Natural killer cell (primary cell): ENCODE measurements around the gene MRPL48. TPM values are rescaled to one million over a fixed set of nuclear protein-coding genes. Genes with fewer than 3 reads are reported as not detected.

ENCODE experiments used
- ATAC-seq, 3 donors: fragments of 150-1000 bp in 2 of 3; fragments of 200-7000 bp in 1 of 3; cut with Tn5 transposase; 1 replicate in 1 of 3; 2 replicates in 2 of 3; pipeline ENCODE4 v1.10.0; 2021; ENCODE audit warnings: mild to moderate bottlenecking in 2 of 3, moderate library complexity in 2 of 3
- DNase-seq, 2 donors: peaks; one replicate each; pipeline versions ENCODE4 v3.0.0 to v3.0.0-alpha.2; 2013 to 2021; ENCODE audit warnings: mixed read lengths in 1 of 2
- H3K27ac ChIP-seq: one replicate; pipeline ENCODE4 v1.5.1; 2013; ENCODE audit warnings: mild to moderate bottlenecking, low read length
- H3K27me3 ChIP-seq: one replicate; pipeline ENCODE4 v1.6.1; 2013; ENCODE audit warnings: low read length; ENCODE audit not compliant: control insufficient read depth, insufficient read depth
- H3K36me3 ChIP-seq: one replicate; pipeline ENCODE4 v1.6.1; 2013; ENCODE audit warnings: low read length; ENCODE audit not compliant: control insufficient read depth, insufficient read depth
- H3K4me1 ChIP-seq: one replicate; pipeline ENCODE4 v1.6.1; 2013; ENCODE audit warnings: low read length; ENCODE audit not compliant: control insufficient read depth, insufficient read depth
- H3K4me3 ChIP-seq: one replicate; pipeline ENCODE4 v1.5.1; 2013; ENCODE audit warnings: low read length
- H3K9me3 ChIP-seq: one replicate; pipeline ENCODE4 v1.6.1; 2013; ENCODE audit warnings: low read length; ENCODE audit not compliant: control insufficient read depth, insufficient read depth
- H3K27ac Mint-ChIP-seq, 2 donors: one replicate each; pipeline ENCODE4 v1.8.0; 2022; ENCODE audit warnings: mild to moderate bottlenecking in 2 of 2, mixed read lengths in 2 of 2, moderate library complexity in 1 of 2
- H3K27me3 Mint-ChIP-seq, 2 donors: one replicate each; pipeline ENCODE4 v1.8.0; 2022; ENCODE audit warnings: low read depth in 2 of 2, mixed read lengths in 2 of 2
- H3K36me3 Mint-ChIP-seq: one replicate; pipeline ENCODE4 v1.8.0; 2022; ENCODE audit warnings: mixed read lengths
- H3K4me1 Mint-ChIP-seq, 2 donors: one replicate each; pipeline ENCODE4 v1.8.0; 2022; ENCODE audit warnings: mixed read lengths in 2 of 2
- H3K4me3 Mint-ChIP-seq: one replicate; pipeline ENCODE4 v1.8.0; 2022; ENCODE audit warnings: mild to moderate bottlenecking, moderate library complexity, mixed read lengths
- H3K9me3 Mint-ChIP-seq, 2 donors: one replicate each; pipeline ENCODE4 v1.8.0; 2022; ENCODE audit warnings: mixed read lengths in 2 of 2
- WGBS: methylation state at CpG from one replicate; pipeline ENCODE4 v1.1.7; 2013; ENCODE audit warnings: missing lambda C conversion rate; ENCODE audit not compliant: insufficient coverage; 5-methylcytosine and 5-hydroxymethylcytosine counted together
- intact Hi-C: fragments of 100-400 bp; cut with micrococcal nuclease; formaldehyde crosslinking; loops from one replicate; pipeline ENCODE4 v1.14.2; 2022
- total RNA-seq, 4 donors: library from RNA; stranded (reverse); fragments of 120-200 nt in 1 of 4; gene quantifications; one replicate each; pipeline versions ENCODE4 v1.2.3 to v1.2.4, GENCODE V29; 2013 to 2022
- TF ChIP-seq, protein P1 (sequence below): fragments of 200-600 bp; IDR thresholded peaks from one replicate; pipeline ENCODE4 v1.8.0; 2022; ENCODE audit warnings: antibody characterized with exemption

The MRPL48 gene
- total RNA-seq, 3 donors from 2014 or later (not counting 1 experiment from before 2014, with no cell fraction given) = 19.5 to 24.9 (median 21.2) TPM

DNA sequence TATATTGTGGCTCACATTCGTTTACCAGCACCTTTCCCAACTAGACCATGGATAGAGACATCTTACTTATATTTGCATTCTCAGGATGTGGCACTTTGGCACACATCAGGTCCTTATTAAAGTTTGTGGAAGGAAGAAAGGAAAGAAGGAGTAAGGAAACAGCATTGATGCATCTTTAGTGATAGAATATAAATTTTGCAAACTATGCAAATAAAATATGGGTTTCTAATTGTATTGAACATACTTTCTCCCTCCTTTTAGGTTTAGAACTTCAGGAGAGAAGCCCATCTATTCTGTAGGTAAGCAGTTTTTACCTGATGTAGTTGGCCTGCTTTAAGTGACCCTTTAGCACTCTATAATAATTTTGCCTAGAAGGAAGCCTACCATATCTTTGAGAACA, 20.4 kb downstream of the MRPL48 start:
- no peaks in the 10 kb centered on the region for H3K27me3 Mint-ChIP-seq
- Histone ChIP-seq H3K4me3 (no peak overlapping the region), H3K27ac (no peak overlapping the region), H3K4me1 (no peaks in the 10 kb centered on the region), H3K36me3 (peaks cover 8% of the 10 kb centered on the region), H3K9me3 (no peaks in the 10 kb centered on the region), H3K27me3 (no peaks in the 10 kb centered on the region)
- no peak overlapping the region for H3K27ac Mint-ChIP-seq
- TF ChIP-seq, protein P1, sequence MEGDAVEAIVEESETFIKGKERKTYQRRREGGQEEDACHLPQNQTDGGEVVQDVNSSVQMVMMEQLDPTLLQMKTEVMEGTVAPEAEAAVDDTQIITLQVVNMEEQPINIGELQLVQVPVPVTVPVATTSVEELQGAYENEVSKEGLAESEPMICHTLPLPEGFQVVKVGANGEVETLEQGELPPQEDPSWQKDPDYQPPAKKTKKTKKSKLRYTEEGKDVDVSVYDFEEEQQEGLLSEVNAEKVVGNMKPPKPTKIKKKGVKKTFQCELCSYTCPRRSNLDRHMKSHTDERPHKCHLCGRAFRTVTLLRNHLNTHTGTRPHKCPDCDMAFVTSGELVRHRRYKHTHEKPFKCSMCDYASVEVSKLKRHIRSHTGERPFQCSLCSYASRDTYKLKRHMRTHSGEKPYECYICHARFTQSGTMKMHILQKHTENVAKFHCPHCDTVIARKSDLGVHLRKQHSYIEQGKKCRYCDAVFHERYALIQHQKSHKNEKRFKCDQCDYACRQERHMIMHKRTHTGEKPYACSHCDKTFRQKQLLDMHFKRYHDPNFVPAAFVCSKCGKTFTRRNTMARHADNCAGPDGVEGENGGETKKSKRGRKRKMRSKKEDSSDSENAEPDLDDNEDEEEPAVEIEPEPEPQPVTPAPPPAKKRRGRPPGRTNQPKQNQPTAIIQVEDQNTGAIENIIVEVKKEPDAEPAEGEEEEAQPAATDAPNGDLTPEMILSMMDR = no peak
- intact Hi-C loops = no loop called here
- H3K9me3 Mint-ChIP-seq = no peaks in the 10 kb centered on the region
- H3K36me3 Mint-ChIP-seq = no peaks in the 10 kb centered on the region
- ATAC-seq = no peak
- peaks cover 5 to 14% of the 10 kb centered on the region in 2 donors for H3K4me1 Mint-ChIP-seq
- no CpG with 5 or more reads among the region's 1 CpG for WGBS
- H3K4me3 Mint-ChIP-seq = no peak overlapping the region
- DNase-seq = no peak

DNA sequence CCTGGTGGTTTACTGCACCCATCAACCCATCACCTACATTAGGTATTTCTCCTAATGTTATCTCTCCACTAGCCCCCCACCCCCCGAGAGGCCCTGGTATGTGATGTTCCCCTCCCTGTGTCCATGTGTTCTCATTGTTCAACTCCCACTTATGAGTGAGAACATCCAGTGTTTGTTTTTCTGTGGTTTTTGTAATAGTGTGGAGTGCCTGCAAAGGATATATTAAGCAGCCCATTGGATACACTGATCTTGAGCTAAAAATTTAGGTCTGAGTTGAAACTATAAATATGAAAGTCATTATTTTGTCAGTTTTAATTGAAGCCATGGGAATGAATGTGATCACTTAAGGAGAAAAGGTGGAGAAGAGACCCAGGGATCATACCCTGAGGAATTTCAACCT, 23.0 kb downstream of the MRPL48 start:
- 83% methylated on average over 1 of the region's 1 CpG for WGBS
- intact Hi-C loops = no loop called here
- peak overlapping the region in 1 of 2 donors; percentile 6 for H3K27ac Mint-ChIP-seq
- no peaks in the 10 kb centered on the region for H3K36me3 Mint-ChIP-seq
- no peaks in the 10 kb centered on the region for H3K9me3 ChIP-seq
- no peak for ATAC-seq
- no peak overlapping the region for H3K4me3 Mint-ChIP-seq
- DNase-seq = no peak
- H3K27me3 ChIP-seq = no peaks in the 10 kb centered on the region
- H3K27ac ChIP-seq = no peak overlapping the region
- H3K36me3 ChIP-seq = peaks cover 8% of the 10 kb centered on the region
- no peaks in the 10 kb centered on the region for H3K27me3 Mint-ChIP-seq
- no peaks in the 10 kb centered on the region for H3K4me1 ChIP-seq
- H3K4me1 Mint-ChIP-seq = peaks cover 5 to 14% of the 10 kb centered on the region in 2 donors
- H3K4me3 ChIP-seq = no peak overlapping the region
- H3K9me3 Mint-ChIP-seq = no peaks in the 10 kb centered on the region
- TF ChIP-seq, protein P1 = no peak

DNA sequence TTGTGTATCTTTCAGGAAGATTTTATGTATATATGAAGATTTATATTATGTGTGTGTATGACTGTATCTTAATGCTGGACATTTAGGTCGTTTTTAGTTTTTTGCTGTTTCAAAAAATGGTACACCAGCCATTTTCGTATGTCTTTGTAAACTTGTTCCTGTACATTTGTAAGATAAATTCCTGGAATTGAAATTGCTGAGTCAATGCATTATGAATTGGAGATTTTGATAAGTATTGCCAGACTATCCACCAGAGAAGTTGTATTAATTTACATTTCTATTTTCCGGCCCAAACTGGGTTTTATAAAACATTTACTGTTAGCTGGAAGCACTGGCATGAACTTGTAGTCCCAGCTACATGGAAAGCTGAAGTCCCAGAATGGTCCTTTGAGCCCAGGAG, 24.6 kb downstream of the MRPL48 start:
- DNase-seq = no peak
- Mint-ChIP-seq H3K9me3 (no peaks in the 10 kb centered on the region), H3K27me3 (no peaks in the 10 kb centered on the region), H3K27ac (no peak overlapping the region), H3K36me3 (no peaks in the 10 kb centered on the region), H3K4me1 (peaks cover 0 to 7% of the 10 kb centered on the region in 2 donors), H3K4me3 (no peak overlapping the region)
- Histone ChIP-seq H3K36me3 (peaks cover 3% of the 10 kb centered on the region), H3K4me3 (no peak overlapping the region), H3K9me3 (no peaks in the 10 kb centered on the region), H3K27ac (no peak overlapping the region), H3K27me3 (no peaks in the 10 kb centered on the region), H3K4me1 (no peaks in the 10 kb centered on the region)
- 100% methylated on average over 3 of the region's 3 CpGs for WGBS
- ATAC-seq = no peak
- intact Hi-C loops = no loop called here
- TF ChIP-seq, protein P1 = no peak

DNA sequence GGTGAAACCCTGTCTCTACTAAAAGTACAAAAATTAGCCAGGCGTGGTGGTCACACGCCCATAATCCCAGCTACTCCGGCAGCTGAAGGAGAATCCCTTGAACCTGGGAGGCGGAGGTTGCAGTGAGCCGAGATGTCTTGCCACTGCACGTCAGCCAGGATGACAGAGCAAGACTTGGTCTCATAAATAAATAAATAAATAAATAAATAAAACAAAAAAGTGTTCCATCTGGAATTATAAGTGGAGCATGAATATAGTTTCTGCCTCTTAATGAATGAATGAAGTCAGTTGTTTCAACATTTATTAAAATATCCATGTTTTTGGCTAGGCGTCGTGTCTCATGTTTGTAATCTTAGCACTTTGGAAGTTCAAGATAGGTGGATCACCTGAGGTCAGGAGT, 27.1 kb downstream of the MRPL48 start:
- no peak overlapping the region for H3K4me3 ChIP-seq
- no peaks in the 10 kb centered on the region for H3K4me1 ChIP-seq
- no peak overlapping the region for H3K27ac ChIP-seq
- H3K9me3 Mint-ChIP-seq = no peaks in the 10 kb centered on the region
- WGBS = 97% methylated on average over 6 of the region's 8 CpGs
- H3K9me3 ChIP-seq = no peaks in the 10 kb centered on the region
- H3K36me3 Mint-ChIP-seq = no peaks in the 10 kb centered on the region
- H3K4me3 Mint-ChIP-seq = no peak overlapping the region
- no peaks in the 10 kb centered on the region for H3K27me3 Mint-ChIP-seq
- no peaks in the 10 kb centered on the region for H3K27me3 ChIP-seq
- intact Hi-C loops = no loop called here
- H3K27ac Mint-ChIP-seq = no peak overlapping the region
- no peak for ATAC-seq
- TF ChIP-seq, protein P1 = no peak
- no peaks in the 10 kb centered on the region for H3K36me3 ChIP-seq
- no peak for DNase-seq
- H3K4me1 Mint-ChIP-seq = peaks cover 0 to 7% of the 10 kb centered on the region in 2 donors
